ENCODE measurements around the gene ITGA1. TPM values are rescaled to one million over a fixed set of nuclear protein-coding genes. Genes with fewer than 3 reads are reported as not detected.

Gene ITGA1
- total and polyA plus RNA-seq, 2 of the 13 experiments (the other 11 are each of a cell fraction or from before 2014, with no cell fraction given) = 23.1 to 28.6 TPM

- TF ChIP-seq MTA1 (CRISPR knock-in tag; IDR thresholded peaks at IDR 0.05; ENCODE audit: borderline replicate concordance) (peak; percentile 78), PATZ1 (CRISPR knock-in tag; IDR thresholded peaks at IDR 0.05) (peak; percentile 65), ZNF589 (CRISPR knock-in tag; conservative IDR thresholded peaks at IDR 0.05) (no peak), MTF1 (CRISPR knock-in tag; IDR thresholded peaks at IDR 0.05) (no peak), ZNF205 (CRISPR knock-in tag; IDR thresholded peaks at IDR 0.05) (no peak), HES4 (CRISPR knock-in tag; IDR thresholded peaks at IDR 0.05; ENCODE audit: borderline replicate concordance) (no peak), AFF4 (CRISPR knock-in tag; IDR thresholded peaks at IDR 0.05) (peak; percentile 21; the same call in 1 of the 2 replicates), GPN1 (CRISPR knock-in tag; IDR thresholded peaks at IDR 0.05; ENCODE audit: borderline replicate concordance) (no peak), ZNF570 (CRISPR knock-in tag; IDR thresholded peaks at IDR 0.05; ENCODE audit: borderline replicate concordance) (no peak), CREB3 (CRISPR knock-in tag; IDR thresholded peaks at IDR 0.05) (no peak), ZHX2 (IDR thresholded peaks at IDR 0.05; ENCODE audit: low read depth) (no peak; the same call in 1 of the 2 replicates), ZHX2 (CRISPR knock-in tag; IDR thresholded peaks at IDR 0.05; ENCODE audit: borderline replicate concordance) (no peak), ZNF441 (CRISPR knock-in tag; IDR thresholded peaks at IDR 0.05; ENCODE audit: borderline replicate concordance) (no peak), PRMT3 (CRISPR knock-in tag; IDR thresholded peaks at IDR 0.05; ENCODE audit: borderline replicate concordance, low read depth) (no peak)
These were observed at the start of gene ITGA1, which contains the start of gene PELO (continued) for GRCh38 chr5:52787600-52788504.

All from HepG2 (cell line).